Stimulated activated CD8-positive, alpha-beta memory T cell treated with anti-CD3 and anti-CD28 coated beads, Interleukin-7, amount 100 ng/mL, for 24 hours (primary cell): ENCODE data around the gene SORCS1.

Experiments
- DNase-seq: peaks from one replicate; pipeline ENCODE4 v3.0.0-alpha.2; 2020; ENCODE audit warnings: low read depth

The SORCS1 gene

GRCh38 chr10:107104026-107104652, 60.4 kb downstream of the SORCS1 start:
- DNase-seq, result no peak

- no peak for DNase-seq
Observed at GRCh38 chr10:107103174-107104025, 61.1 kb downstream of the SORCS1 start.

- DNase-seq, result no peak
Observed at GRCh38 chr10:107098326-107098725, 66.2 kb downstream of the SORCS1 start.

GRCh38 chr10:107094824-107095522, 69.5 kb downstream of the SORCS1 start:
- no peak for DNase-seq

- no peak for DNase-seq
Observed at GRCh38 chr10:107092321-107092720, 72.2 kb downstream of the SORCS1 start.

- DNase-seq, result no peak
Observed at GRCh38 chr10:107091126-107091525, 73.4 kb downstream of the SORCS1 start.

GRCh38 chr10:107085665-107086525, 78.6 kb downstream of the SORCS1 start:
- no peak for DNase-seq

- DNase-seq, result no peak
Observed at GRCh38 chr10:107083388-107084009, 81.0 kb downstream of the SORCS1 start.

GRCh38 chr10:107081644-107082043, 82.9 kb downstream of the SORCS1 start:
- no peak for DNase-seq

GRCh38 chr10:107075117-107075516, 89.4 kb downstream of the SORCS1 start:
- DNase-seq, result no peak

- DNase-seq, result no peak
Observed at GRCh38 chr10:107072786-107073185, 91.7 kb downstream of the SORCS1 start.

GRCh38 chr10:107072028-107072427, 92.5 kb downstream of the SORCS1 start:
- DNase-seq, result no peak

- DNase-seq, result no peak
Observed at GRCh38 chr10:107071301-107071700, 93.2 kb downstream of the SORCS1 start.

GRCh38 chr10:107067843-107068242, 96.7 kb downstream of the SORCS1 start:
- no peak for DNase-seq

- DNase-seq, result no peak
Observed at GRCh38 chr10:107064075-107064474, 100.4 kb downstream of the SORCS1 start.

- DNase-seq, result no peak
Observed at GRCh38 chr10:107059872-107060271, 104.6 kb downstream of the SORCS1 start.

- no peak for DNase-seq
Observed at GRCh38 chr10:107059068-107059804, 105.3 kb downstream of the SORCS1 start.

- DNase-seq, result no peak
Observed at GRCh38 chr10:107058331-107058730, 106.2 kb downstream of the SORCS1 start.

GRCh38 chr10:107056182-107056581, 108.3 kb downstream of the SORCS1 start:
- DNase-seq, result no peak

GRCh38 chr10:107054469-107055156, 109.9 kb downstream of the SORCS1 start:
- DNase-seq, result no peak
